ENCODE results near the gene EGLN2.
A peak's percentile ranks its signal among the peaks of the same experiment; 100 is the strongest.
"Not testable (repeated sequence)": the region's sequence is repeated elsewhere in the genome, so short reads cannot be mapped to it uniquely, and the experiment has no call there.

Gene EGLN2

GRCh38 chr19:40798683-40799557 is at the start of gene EGLN2:
Gene EGLN2 (plus strand): TSS chr19:40799191. CDS start chr19:40800573, 1,382 bp downstream.
- peak; percentile 100 for DNase-seq

GRCh38 chr19:40750058-40750873 is 48.7 kb upstream of the EGLN2 start, which contains the start of gene ACTMAP:
Gene ACTMAP (minus strand): TSS chr19:40750477. CDS start chr19:40749803, 674 bp downstream.
- DNase-seq: peak; percentile 98

GRCh38 chr19:40750874-40751537 is 48.0 kb upstream of the EGLN2 start, which contains the start of gene SNRPA:
Gene SNRPA (plus strand): TSS chr19:40751203. CDS start chr19:40751409, 206 bp downstream.
- DNase-seq: peak; percentile 95

GRCh38 chr19:40752257-40752781 is 46.7 kb upstream of the EGLN2 start:
- DNase-seq: no peak

- DNase-seq: no peak
These were observed 44.3 kb upstream of the EGLN2 start for GRCh38 chr19:40754611-40755247.

GRCh38 chr19:40755248-40755624 is 43.8 kb upstream of the EGLN2 start:
- DNase-seq: no peak

- DNase-seq: no peak
These were observed 43.2 kb upstream of the EGLN2 start for GRCh38 chr19:40755791-40756190.

GRCh38 chr19:40756502-40757110 is 42.4 kb upstream of the EGLN2 start:
- DNase-seq: no peak

- DNase-seq: no peak
These were observed 40.5 kb upstream of the EGLN2 start for GRCh38 chr19:40758491-40758890.

GRCh38 chr19:40759352-40759751 is 39.6 kb upstream of the EGLN2 start:
- DNase-seq: no peak

GRCh38 chr19:40762754-40763470 is 36.1 kb upstream of the EGLN2 start:
- DNase-seq: no peak

- DNase-seq: no peak
These were observed 35.5 kb upstream of the EGLN2 start for GRCh38 chr19:40763526-40763925.

- DNase-seq: no peak
These were observed 35.0 kb upstream of the EGLN2 start for GRCh38 chr19:40763963-40764362.

- not testable (repeated sequence) for DNase-seq
These were observed 32.6 kb upstream of the EGLN2 start for GRCh38 chr19:40766385-40766784.

GRCh38 chr19:40768869-40769268 is 30.1 kb upstream of the EGLN2 start:
- DNase-seq: no peak

- not testable (repeated sequence) for DNase-seq
These were observed 27.7 kb upstream of the EGLN2 start for GRCh38 chr19:40771101-40771862.

- no peak for DNase-seq
These were observed 23.9 kb upstream of the EGLN2 start, which contains the start of gene MIA for GRCh38 chr19:40774916-40775631. Gene MIA (plus strand): TSS chr19:40775521. CDS start chr19:40775543, 22 bp downstream.

GRCh38 chr19:40775632-40776022 is 23.4 kb upstream of the EGLN2 start:
- DNase-seq: no peak

- DNase-seq: no peak
These were observed 22.6 kb upstream of the EGLN2 start for GRCh38 chr19:40776364-40776763.

All from activated CD4-positive, CD25-positive, alpha-beta regulatory T cell treated with anti-CD3 and anti-CD28 coated beads, Interleukin-2, amount 50 U/mL, for 72 hours (primary cell).